ENCODE data around the gene SBF1.

The SBF1 gene

GRCh38 chr22:50440544-50441249 lies 34.1 kb downstream of the SBF1 start:
- no peaks in the 10 kb centered on the region for H3K27me3 ChIP-seq
- H4K20me1 ChIP-seq, result peaks cover 40% of the 10 kb centered on the region
- H3K9ac ChIP-seq, result 0 out of 2 replicates have a peak overlapping the region, but pooled peaks have one; percentile 51
- peaks cover 60% of the 10 kb centered on the region for H3K36me3 ChIP-seq
- H3K27ac ChIP-seq, result peak overlapping the region; percentile 16
- TF ChIP-seq Cebpa-rat (IDR thresholded peaks at IDR 0.05), result no peak
- H3K4me3 ChIP-seq, result no peak overlapping the region
- H3K9me3 ChIP-seq, result no peaks in the 10 kb centered on the region
- H3K4me2 ChIP-seq, result peak overlapping the region; percentile 61
- H3K4me1 ChIP-seq, result peaks cover 96% of the 10 kb centered on the region

GRCh38 chr22:50439871-50440331 lies 34.9 kb downstream of the SBF1 start:
- H3K27ac ChIP-seq, result peak overlapping the region; percentile 16
- H3K9me3 ChIP-seq, result no peaks in the 10 kb centered on the region
- H3K9ac ChIP-seq, result 0 out of 2 replicates have a peak overlapping the region, but pooled peaks have one; percentile 9
- H4K20me1 ChIP-seq, result peaks cover 44% of the 10 kb centered on the region
- H3K4me3 ChIP-seq, result no peak overlapping the region
- H3K36me3 ChIP-seq, result peaks cover 65% of the 10 kb centered on the region
- no peaks in the 10 kb centered on the region for H3K27me3 ChIP-seq
- H3K4me2 ChIP-seq, result peak overlapping the region; percentile 61
- TF ChIP-seq Cebpa-rat (IDR thresholded peaks at IDR 0.05), result no peak
- H3K4me1 ChIP-seq, result peaks cover 96% of the 10 kb centered on the region

- no peak for TF ChIP-seq Cebpa-rat (IDR thresholded peaks at IDR 0.05)
- Histone ChIP-seq H3K27me3 (no peaks in the 10 kb centered on the region), H3K4me2 (peak overlapping the region; percentile 61), H3K27ac (peak overlapping the region; percentile 16), H3K9ac (0 out of 2 replicates have a peak overlapping the region, but pooled peaks have one; percentile 9), H3K4me3 (no peak overlapping the region), H3K4me1 (peaks cover 94% of the 10 kb centered on the region), H3K9me3 (no peaks in the 10 kb centered on the region), H4K20me1 (peaks cover 45% of the 10 kb centered on the region), H3K36me3 (peaks cover 68% of the 10 kb centered on the region)
Measured at GRCh38 chr22:50439314-50439870, 35.4 kb downstream of the SBF1 start.

DNA sequence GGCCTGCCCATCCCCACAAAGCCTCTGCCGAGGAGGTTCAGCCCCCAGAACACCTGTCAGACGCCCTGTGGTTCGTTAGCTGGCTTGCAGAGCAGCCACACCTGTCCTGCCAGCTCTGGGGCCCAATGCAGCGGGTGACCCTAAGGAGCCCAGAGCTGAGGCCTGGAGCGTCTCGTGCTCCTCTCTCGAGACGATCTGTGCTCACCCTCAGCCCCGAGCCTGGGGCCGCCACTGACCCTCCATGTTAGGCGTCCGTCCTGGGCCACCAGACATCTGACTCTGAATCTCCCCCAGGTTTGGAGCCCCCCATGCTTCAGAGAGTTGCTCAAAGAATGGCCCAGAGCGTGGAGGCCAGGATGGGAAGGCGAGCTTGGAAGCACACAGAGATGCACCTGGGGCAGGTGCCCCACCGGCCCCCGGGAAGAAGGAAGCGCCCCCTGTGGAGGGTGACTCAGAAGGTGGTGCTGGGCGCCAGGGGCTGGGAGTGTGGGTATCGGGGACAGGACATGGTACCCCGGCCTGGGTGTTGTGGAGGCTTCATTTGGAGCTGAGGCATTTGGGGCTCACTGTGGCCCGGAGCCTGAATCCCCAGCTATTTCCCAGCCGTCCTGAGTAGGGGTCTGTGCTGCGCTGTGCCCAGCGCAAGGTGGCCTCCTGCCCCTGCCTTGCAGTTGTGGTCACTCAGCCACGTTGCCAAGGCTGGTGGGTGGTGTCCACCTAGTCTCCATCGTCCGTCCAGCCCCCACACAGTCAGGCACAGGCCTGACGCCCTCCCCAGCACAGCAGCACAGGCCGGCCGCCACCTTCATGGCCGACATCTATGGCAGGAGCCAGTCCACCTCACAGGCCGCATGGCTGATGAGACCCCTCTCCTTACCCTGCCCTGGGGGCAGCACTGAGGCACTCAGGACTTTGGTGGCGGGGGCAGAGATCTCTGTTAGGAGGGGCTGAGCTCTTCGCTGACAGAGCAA lies 36.2 kb downstream of the SBF1 start:
- TF ChIP-seq Cebpa-rat (IDR thresholded peaks at IDR 0.05), result no peak
- Histone ChIP-seq H3K4me3 (no peak overlapping the region), H3K9ac (0 out of 2 replicates have a peak overlapping the region, but pooled peaks have one; percentile 9), H3K4me2 (peak overlapping the region; percentile 97), H3K27me3 (no peaks in the 10 kb centered on the region), H4K20me1 (peaks cover 45% of the 10 kb centered on the region), H3K4me1 (peaks cover 86% of the 10 kb centered on the region), H3K9me3 (no peaks in the 10 kb centered on the region), H3K27ac (peak overlapping the region; percentile 16; the same call in 1 of the 2 replicates), H3K36me3 (peaks cover 63% of the 10 kb centered on the region)

DNA sequence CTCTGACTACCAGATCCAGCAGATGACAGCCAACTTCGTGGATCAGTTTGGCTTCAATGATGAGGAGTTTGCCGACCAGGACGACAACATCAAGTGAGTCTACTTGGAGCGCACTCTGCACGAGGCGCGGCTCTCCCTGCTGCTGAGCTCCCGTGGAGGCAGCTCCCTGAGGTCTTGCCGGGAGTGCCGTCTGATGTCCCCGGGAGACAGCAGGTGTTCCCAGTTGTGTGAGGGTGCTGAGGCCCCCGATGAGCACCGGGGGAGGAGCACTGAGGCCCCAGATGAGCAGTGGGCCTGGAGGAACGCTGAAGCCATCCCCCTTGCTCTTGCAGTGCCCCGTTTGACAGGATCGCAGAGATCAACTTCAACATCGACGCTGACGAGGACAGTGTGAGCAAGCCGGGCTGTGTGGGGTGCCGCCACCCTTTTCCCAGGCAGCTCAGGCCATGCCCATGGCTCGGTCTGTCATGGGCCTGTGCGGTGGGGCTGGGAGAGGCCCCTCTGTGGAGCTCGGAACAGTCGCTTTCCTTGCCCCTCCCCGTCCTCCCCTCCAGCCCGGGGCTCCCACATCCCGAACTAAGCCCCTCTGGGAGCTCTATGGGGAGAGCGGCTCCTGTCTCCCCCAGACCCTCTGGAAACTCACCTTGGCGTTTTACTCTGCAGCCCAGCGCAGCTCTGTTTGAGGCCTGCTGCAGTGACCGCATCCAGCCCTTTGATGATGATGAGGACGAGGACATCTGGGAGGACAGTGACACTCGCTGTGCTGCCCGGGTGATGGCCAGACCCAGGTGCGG lies 37.1 kb downstream of the SBF1 start:
- Histone ChIP-seq H3K27ac (no peak overlapping the region), H3K4me1 (peaks cover 78% of the 10 kb centered on the region), H3K4me2 (peak overlapping the region; percentile 97), H3K9ac (no peak overlapping the region), H3K36me3 (peaks cover 59% of the 10 kb centered on the region), H3K27me3 (no peaks in the 10 kb centered on the region), H4K20me1 (peaks cover 45% of the 10 kb centered on the region), H3K4me3 (no peak overlapping the region), H3K9me3 (no peaks in the 10 kb centered on the region)
- no peak for TF ChIP-seq Cebpa-rat (IDR thresholded peaks at IDR 0.05)

DNA sequence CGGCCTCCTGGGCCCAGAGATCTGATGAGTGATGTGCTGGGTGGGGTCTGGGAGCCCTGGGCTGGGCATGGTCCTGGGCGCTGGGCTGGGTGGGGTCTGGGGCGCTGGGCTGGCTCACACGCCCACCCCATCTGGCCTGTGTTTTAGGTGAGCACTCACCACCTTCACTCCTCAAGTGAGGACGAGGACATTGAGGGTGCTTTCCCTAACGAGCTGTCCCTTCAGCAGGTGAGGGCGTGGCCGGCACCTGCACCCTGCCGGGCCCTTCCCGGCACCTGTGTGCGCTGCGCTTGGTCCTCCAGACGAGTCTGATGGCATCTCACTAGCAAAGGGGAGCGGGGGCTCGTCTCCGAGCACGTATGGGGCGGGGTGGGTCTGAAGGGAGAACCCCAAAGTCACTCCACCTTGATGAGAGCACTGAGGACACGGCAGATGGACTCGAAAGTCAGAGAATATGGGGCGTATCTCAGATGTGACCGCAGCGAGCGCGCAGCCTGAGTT lies 37.9 kb downstream of the SBF1 start:
- Histone ChIP-seq H3K36me3 (peaks cover 65% of the 10 kb centered on the region), H3K27me3 (no peaks in the 10 kb centered on the region)

DNA sequence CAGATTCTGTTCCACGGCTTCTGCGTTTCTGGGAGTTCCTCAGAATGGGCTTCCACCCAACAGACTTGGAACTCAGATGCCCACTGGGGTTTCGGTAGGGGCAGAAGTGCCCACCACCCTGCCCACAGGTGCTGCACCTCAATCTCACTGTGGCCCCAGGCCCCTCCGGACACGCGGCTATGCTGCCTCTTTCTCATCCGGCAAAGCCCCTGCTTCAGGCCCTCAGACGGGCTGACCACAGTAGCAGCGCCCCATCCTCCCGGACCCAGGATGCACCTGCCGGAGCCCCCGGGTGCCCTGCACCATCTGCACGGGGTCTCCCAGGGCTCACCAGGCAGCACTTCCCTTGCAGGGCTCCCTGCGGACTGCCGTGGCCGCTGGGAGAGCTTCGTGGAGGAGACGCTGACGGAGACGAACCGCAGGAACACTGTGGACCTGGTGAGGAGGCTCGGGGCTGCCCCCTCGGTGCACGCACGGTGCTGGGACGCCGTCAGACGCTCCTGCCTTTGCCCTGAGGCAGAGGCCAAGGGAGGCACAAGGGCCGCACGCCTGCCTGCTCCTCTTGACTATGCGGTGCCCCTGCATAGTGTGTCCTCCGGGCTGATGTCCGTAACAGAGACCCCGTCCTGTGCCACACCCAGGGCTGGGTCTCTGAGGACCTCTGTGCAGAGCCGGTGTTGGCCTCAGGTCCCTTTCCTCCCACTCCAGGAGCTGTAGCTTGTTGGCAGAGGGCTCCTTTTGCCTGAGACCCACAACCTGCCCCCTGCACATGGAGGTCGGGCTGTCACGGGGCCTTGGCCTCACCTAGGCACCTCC lies 38.6 kb downstream of the SBF1 start:
- Histone ChIP-seq H3K4me2 (peak overlapping the region; percentile 97), H3K36me3 (peaks cover 65% of the 10 kb centered on the region), H3K4me1 (peaks cover 66% of the 10 kb centered on the region), H3K27ac (peak overlapping the region; percentile 89), H4K20me1 (peaks cover 58% of the 10 kb centered on the region), H3K27me3 (no peaks in the 10 kb centered on the region), H3K4me3 (peak overlapping the region; percentile 45), H3K9ac (peak overlapping the region; percentile 59), H3K9me3 (no peaks in the 10 kb centered on the region)
- TF ChIP-seq Cebpa-rat (IDR thresholded peaks at IDR 0.05), result no peak

More for the DNA sequence above, 37.9 kb downstream of the SBF1 start:
- TF ChIP-seq Cebpa-rat (IDR thresholded peaks at IDR 0.05), result no peak
- Histone ChIP-seq H4K20me1 (peaks cover 51% of the 10 kb centered on the region), H3K27ac (peak overlapping the region; percentile 89), H3K4me1 (peaks cover 73% of the 10 kb centered on the region), H3K4me3 (peak overlapping the region; percentile 45), H3K4me2 (peak overlapping the region; percentile 97), H3K9ac (peak overlapping the region; percentile 59), H3K9me3 (no peaks in the 10 kb centered on the region)

Measured in BLaER1 (cell line).